Activated CD4-positive, alpha-beta T cell treated with anti-CD3 and anti-CD28 coated beads, Interleukin-2, amount 10 ng/mL, durations not matched to agents 7 days and 5 days (primary cell): ENCODE data around the gene PUS10. TPM values are rescaled to one million over a fixed set of nuclear protein-coding genes. Genes with fewer than 3 reads are reported as not detected.

Source experiments
- CTCF ChIA-PET: fragments of 350-600 bp; sonication (Branson Sonifier 250); formaldehyde crosslinking; loops from one replicate; lab custom pipeline; 2021; ENCODE audit warnings: antibody characterized with exemption; lab: Charles Lee
- POLR2A ChIA-PET: fragments of 350-600 bp; sonication (Branson Sonifier 250); formaldehyde crosslinking; loops from one replicate; lab custom pipeline; 2021; ENCODE audit warnings: antibody characterized with exemption; lab: Charles Lee
- DNase-seq: peaks from one replicate; pipeline ENCODE4 v3.0.0-alpha.2; 2020
- H3K27ac Mint-ChIP-seq: one replicate; pipeline ENCODE4 v1.8.0; 2021; ENCODE audit warnings: mild to moderate bottlenecking, moderate library complexity, mixed read lengths
- H3K27me3 Mint-ChIP-seq: one replicate; pipeline ENCODE4 v1.8.0; 2021; ENCODE audit warnings: mixed read lengths
- H3K36me3 Mint-ChIP-seq: one replicate; pipeline ENCODE4 v1.8.0; 2021; ENCODE audit warnings: low read depth, mixed read lengths
- H3K4me1 Mint-ChIP-seq: one replicate; pipeline ENCODE4 v1.8.0; 2021; ENCODE audit warnings: mixed read lengths
- H3K4me3 Mint-ChIP-seq: one replicate; pipeline ENCODE4 v1.8.0; 2021; ENCODE audit warnings: mild to moderate bottlenecking, moderate library complexity, mixed read lengths
- H3K9me3 Mint-ChIP-seq: one replicate; pipeline ENCODE4 v1.8.0; 2021; ENCODE audit warnings: mixed read lengths
- total RNA-seq, 2 experiments: library from RNA; stranded (reverse); gene quantifications; one replicate each; pipeline ENCODE4 v1.2.3, GENCODE V29; 2021

Gene PUS10
- total RNA-seq, 2 experiments from 2014 or later: 5.7 to 8.8 TPM

DNA sequence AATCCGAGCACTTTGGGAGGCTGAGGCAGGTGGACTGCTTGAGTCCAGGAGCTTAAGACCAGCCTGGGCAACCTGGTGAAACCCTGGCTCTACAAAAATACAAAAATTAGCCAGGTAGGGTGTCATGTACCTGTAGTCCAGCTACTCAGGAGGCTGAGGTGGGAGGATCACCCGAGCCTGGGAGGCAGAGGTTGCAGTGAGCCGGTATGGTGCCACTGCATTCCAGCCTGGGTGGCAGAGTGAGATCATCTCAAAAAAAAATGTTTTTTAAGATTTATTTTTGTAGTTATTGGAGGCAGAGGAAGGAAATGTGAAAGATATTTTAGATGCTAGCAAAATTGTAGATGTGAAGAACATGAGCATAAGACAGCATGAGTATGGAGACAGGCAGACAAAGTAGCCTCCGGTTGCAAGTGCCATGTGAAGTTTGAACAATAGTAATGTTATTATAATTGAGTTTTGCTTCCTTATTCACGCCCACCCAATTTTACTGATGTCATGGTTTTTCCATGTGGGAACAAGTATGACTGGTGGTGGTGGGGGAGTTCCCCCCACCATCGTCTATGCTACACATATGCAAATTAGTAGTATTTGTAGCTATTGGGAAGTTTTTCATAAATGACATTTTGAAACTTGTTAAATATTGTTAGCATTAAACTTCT, 118.7 kb downstream of the PUS10 start:
- Mint-ChIP-seq H3K27ac (no peak overlapping the region), H3K4me1 (peaks cover 1% of the 10 kb centered on the region)
- POLR2A ChIA-PET: no interaction called here

DNA sequence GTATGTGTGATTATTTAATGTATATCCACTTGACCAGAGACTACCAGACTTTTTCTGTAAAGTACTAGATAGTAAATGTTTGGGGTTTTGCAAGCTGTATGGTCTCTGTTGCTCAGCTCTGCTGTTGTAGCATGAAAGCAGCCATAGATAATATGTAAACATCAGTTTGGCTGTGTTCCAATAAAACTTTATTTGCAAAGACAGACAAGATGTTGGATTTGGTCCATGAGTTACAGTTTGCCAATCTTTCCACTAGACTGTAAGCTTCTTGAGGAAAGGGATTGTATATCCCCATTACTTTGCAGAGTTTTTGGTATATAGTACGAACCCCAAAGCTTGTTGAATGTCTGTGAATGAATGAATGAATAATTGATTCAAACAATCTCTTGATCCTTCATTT, 119.5 kb downstream of the PUS10 start:
- peaks cover 41% of the 10 kb centered on the region for H3K36me3 Mint-ChIP-seq
- ChIA-PET POLR2A (no interaction called here), CTCF (no interaction called here)
- H3K27ac Mint-ChIP-seq: no peak overlapping the region
- H3K4me1 Mint-ChIP-seq: peaks cover 3% of the 10 kb centered on the region
- no peaks in the 10 kb centered on the region for H3K9me3 Mint-ChIP-seq
- no peak overlapping the region for H3K4me3 Mint-ChIP-seq
- H3K27me3 Mint-ChIP-seq: no peaks in the 10 kb centered on the region
- no peak for DNase-seq

More for the DNA sequence above, 118.7 kb downstream of the PUS10 start:
- H3K27me3 Mint-ChIP-seq: no peaks in the 10 kb centered on the region
- peaks cover 37% of the 10 kb centered on the region for H3K36me3 Mint-ChIP-seq
- no peak for DNase-seq
- no peaks in the 10 kb centered on the region for H3K9me3 Mint-ChIP-seq
- CTCF ChIA-PET: no interaction called here
- no peak overlapping the region for H3K4me3 Mint-ChIP-seq

Other genes starting within 250 kb of the PUS10 start
- gene REL, start 136.7 kb downstream of the PUS10 start, total RNA-seq: 10 to 100 TPM; 18.4 to 22.3 TPM
- gene PEX13, start 535 bp downstream of the PUS10 start, total RNA-seq: 10 to 100 TPM; 14.3 to 14.5 TPM
- gene SANBR, start 47.6 kb upstream of the PUS10 start, total RNA-seq: 10 to 100 TPM; 11.6 to 11.7 TPM
- 1 to 10 TPM; 7.1 to 9.1 TPM for gene C2orf74, start 143.9 kb upstream of the PUS10 start, total RNA-seq